ENCODE results near the gene RARG.

RARG gene

DNA sequence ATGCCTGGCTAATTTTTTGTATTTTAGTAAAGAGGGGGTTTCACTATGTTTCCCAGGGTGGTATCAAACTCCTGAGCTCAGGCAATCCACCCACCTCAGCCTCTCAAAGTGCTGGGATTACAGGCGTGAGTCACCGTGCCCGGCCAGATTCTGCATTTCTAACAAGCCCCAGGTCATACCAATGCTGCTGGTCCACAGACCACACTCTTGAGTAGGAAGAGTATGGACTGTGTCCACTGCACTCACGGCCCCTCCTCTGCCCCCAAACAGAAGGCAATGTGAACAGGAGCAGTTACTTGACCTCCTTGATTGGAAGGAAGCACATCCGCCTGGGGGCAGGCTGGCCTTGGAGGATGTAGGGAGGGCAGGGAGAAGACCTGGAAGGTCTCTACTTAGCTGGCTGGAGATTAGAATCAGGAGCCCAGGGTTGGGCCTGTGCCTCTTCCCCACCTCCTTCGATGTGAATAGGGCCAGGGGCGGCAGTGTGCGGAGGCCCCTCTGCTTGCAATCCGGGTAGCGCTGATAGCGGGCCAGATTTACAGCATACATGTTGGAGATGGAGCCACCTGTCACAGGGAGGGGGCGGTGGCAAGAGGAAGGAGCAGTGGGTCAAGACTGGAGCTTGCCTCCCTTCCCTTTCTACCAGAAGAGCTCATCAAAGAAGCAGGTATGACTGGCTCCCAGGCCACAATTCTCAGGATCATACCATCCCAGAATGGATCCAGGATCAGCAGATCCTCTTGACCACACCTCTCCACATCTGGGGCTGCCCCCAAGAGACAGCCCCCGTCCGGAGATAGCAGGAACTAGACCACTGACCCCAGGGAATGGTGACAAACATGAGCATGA lies 60.9 kb downstream of the RARG start:
- Histone ChIP-seq H3K79me1 (replicated peaks; ENCODE audit: low read length, poor library complexity, severe bottlenecking) (no peaks in the 10 kb centered on the region), H3K4me1 (ENCODE audit: control insufficient read depth, insufficient read depth, low read depth, low read length) (peaks cover 16% of the 10 kb centered on the region), H2AFZ (ENCODE audit: low read depth, low read length) (no peak overlapping the region), H2AK5ac (ENCODE audit: low read length, severe bottlenecking) (no peak overlapping the region), H2BK15ac (ENCODE audit: low read depth, poor library complexity, severe bottlenecking) (no peak overlapping the region), H2BK12ac (ENCODE audit: low read length in 2 of 2) (no peak overlapping the region), H3K23ac (ENCODE audit: low read length in 2 of 2) (no peak overlapping the region), H3K4ac (ENCODE audit: low read depth in 1 of 2, low read length in 2 of 2) (no peak overlapping the region), H3K14ac (ENCODE audit: low read length in 2 of 2) (peak overlapping the region in 1 of 2 experiments; percentile 79), H3K27me3 (ENCODE audit: control insufficient read depth in 1 of 2, insufficient read depth in 1 of 2, low read length in 2 of 2) (no peaks in the 10 kb centered on the region), H3K27ac (ENCODE audit: low read length, poor library complexity, severe bottlenecking) (no peak overlapping the region), H2BK5ac (ENCODE audit: low read depth, low read length, poor library complexity, severe bottlenecking) (no peak overlapping the region), H3K9me3 (ENCODE audit: control insufficient read depth, low read length) (no peaks in the 10 kb centered on the region), H2BK120ac (ENCODE audit: low read depth, low read length) (no peak overlapping the region), H3K4me2 (ENCODE audit: low read length, poor library complexity, severe bottlenecking) (no peak overlapping the region), H3K18ac (ENCODE audit: low read depth in 1 of 2, low read length in 2 of 2) (no peak overlapping the region), H4K91ac (ENCODE audit: low read length) (no peak overlapping the region), H3K9ac (ENCODE audit: low read length) (no peak overlapping the region), H4K8ac (ENCODE audit: low read length) (no peak overlapping the region), H3K4me3 (ENCODE audit: insufficient read depth in 1 of 2, low read depth in 1 of 2, low read length in 2 of 2) (no peak overlapping the region), H3K36me3 (ENCODE audit: control insufficient read depth in 1 of 2, insufficient read depth in 2 of 2, low read depth in 1 of 2, low read length in 2 of 2) (peaks cover 27 to 35% of the 10 kb centered on the region in 2 experiments)
- DNase-seq = no peak
- 93% methylated on average over 14 of the region's 14 CpGs for WGBS

DNA sequence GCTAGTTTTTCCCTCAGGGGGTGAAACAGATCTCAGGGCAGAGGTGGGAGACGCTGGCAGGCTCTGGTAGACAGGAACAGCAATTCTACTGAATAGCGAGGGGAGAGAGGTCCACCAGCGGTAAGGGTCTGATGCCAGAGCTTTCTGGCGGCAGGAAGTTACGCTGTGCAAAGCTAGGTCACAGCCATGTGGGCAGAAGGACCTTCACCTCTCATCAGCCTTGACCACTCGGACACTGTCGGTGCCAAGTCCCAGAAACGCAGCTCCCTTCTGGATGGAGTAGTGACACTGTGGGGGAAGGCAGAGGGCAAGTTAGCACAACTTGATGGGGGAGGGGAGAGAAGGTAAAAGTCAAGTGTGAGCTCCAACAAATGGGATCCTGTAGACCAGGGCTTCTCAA lies 61.8 kb downstream of the RARG start:
- DNase-seq = no peak
- H3K14ac ChIP-seq (ENCODE audit: low read length in 2 of 2) = peak overlapping the region in 1 of 2 experiments; percentile 42
- H2BK15ac ChIP-seq (ENCODE audit: low read depth, poor library complexity, severe bottlenecking) = no peak overlapping the region
- no peak overlapping the region for H3K23ac ChIP-seq (ENCODE audit: low read length in 2 of 2)
- H2BK120ac ChIP-seq (ENCODE audit: low read depth, low read length) = no peak overlapping the region
- peaks cover 16% of the 10 kb centered on the region for H3K4me1 ChIP-seq (ENCODE audit: control insufficient read depth, insufficient read depth, low read depth, low read length)
- no peak overlapping the region for H3K4ac ChIP-seq (ENCODE audit: low read depth in 1 of 2, low read length in 2 of 2)
- H3K79me1 ChIP-seq (replicated peaks; ENCODE audit: low read length, poor library complexity, severe bottlenecking) = no peaks in the 10 kb centered on the region
- H3K36me3 ChIP-seq (ENCODE audit: control insufficient read depth in 1 of 2, insufficient read depth in 2 of 2, low read depth in 1 of 2, low read length in 2 of 2) = peaks cover 27 to 37% of the 10 kb centered on the region in 2 experiments
- 90% methylated on average over 8 of the region's 8 CpGs for WGBS
- H3K9me3 ChIP-seq (ENCODE audit: control insufficient read depth, low read length) = no peaks in the 10 kb centered on the region
- H2AK5ac ChIP-seq (ENCODE audit: low read length, severe bottlenecking) = no peak overlapping the region
- no peak overlapping the region for H3K4me3 ChIP-seq (ENCODE audit: insufficient read depth in 1 of 2, low read depth in 1 of 2, low read length in 2 of 2)
- H3K4me2 ChIP-seq (ENCODE audit: low read length, poor library complexity, severe bottlenecking) = no peak overlapping the region
- H3K27me3 ChIP-seq (ENCODE audit: control insufficient read depth in 1 of 2, insufficient read depth in 1 of 2, low read length in 2 of 2) = no peaks in the 10 kb centered on the region
- H2AFZ ChIP-seq (ENCODE audit: low read depth, low read length) = no peak overlapping the region
- H3K9ac ChIP-seq (ENCODE audit: low read length) = no peak overlapping the region
- no peak overlapping the region for H4K8ac ChIP-seq (ENCODE audit: low read length)
- H3K18ac ChIP-seq (ENCODE audit: low read depth in 1 of 2, low read length in 2 of 2) = no peak overlapping the region
- no peak overlapping the region for H4K91ac ChIP-seq (ENCODE audit: low read length)
- H2BK5ac ChIP-seq (ENCODE audit: low read depth, low read length, poor library complexity, severe bottlenecking) = no peak overlapping the region
- no peak overlapping the region for H3K27ac ChIP-seq (ENCODE audit: low read length, poor library complexity, severe bottlenecking)
- H2BK12ac ChIP-seq (ENCODE audit: low read length in 2 of 2) = no peak overlapping the region

DNA sequence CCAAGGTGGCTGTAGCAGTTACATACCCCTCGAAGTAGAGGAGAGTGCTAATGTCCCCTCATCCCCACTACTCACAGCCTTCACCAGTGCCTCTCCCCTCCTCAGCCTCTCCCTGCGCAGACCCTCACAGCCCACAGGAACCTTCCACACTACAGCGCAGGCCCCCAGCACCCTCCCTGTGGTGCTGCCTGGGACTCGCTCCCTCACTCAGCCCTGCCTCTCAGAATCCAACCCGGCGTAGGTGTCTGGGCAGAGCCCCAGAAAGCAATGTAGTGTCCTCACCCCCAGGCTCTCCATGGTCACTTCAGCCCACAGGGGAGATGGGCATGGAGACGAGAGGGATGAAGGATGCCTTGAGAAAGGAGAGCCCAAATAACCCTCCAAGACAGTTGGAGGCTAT lies 62.4 kb downstream of the RARG start:
- peaks cover 27 to 37% of the 10 kb centered on the region in 2 experiments for H3K36me3 ChIP-seq (ENCODE audit: control insufficient read depth in 1 of 2, insufficient read depth in 2 of 2, low read depth in 1 of 2, low read length in 2 of 2)
- H3K9ac ChIP-seq (ENCODE audit: low read length) = no peak overlapping the region
- no peak overlapping the region for H2BK12ac ChIP-seq (ENCODE audit: low read length in 2 of 2)
- no peak overlapping the region for H3K14ac ChIP-seq (ENCODE audit: low read length in 2 of 2)
- no peak overlapping the region for H2BK15ac ChIP-seq (ENCODE audit: low read depth, poor library complexity, severe bottlenecking)
- H2BK5ac ChIP-seq (ENCODE audit: low read depth, low read length, poor library complexity, severe bottlenecking) = no peak overlapping the region
- H4K91ac ChIP-seq (ENCODE audit: low read length) = no peak overlapping the region
- peaks cover 12% of the 10 kb centered on the region for H3K4me1 ChIP-seq (ENCODE audit: control insufficient read depth, insufficient read depth, low read depth, low read length)
- H4K8ac ChIP-seq (ENCODE audit: low read length) = no peak overlapping the region
- peak overlapping the region in 1 of 2 experiments; percentile 49 for H3K18ac ChIP-seq (ENCODE audit: low read depth in 1 of 2, low read length in 2 of 2)
- no peak overlapping the region for H3K23ac ChIP-seq (ENCODE audit: low read length in 2 of 2)
- H3K27me3 ChIP-seq (ENCODE audit: control insufficient read depth in 1 of 2, insufficient read depth in 1 of 2, low read length in 2 of 2) = no peaks in the 10 kb centered on the region
- no peaks in the 10 kb centered on the region for H3K79me1 ChIP-seq (replicated peaks; ENCODE audit: low read length, poor library complexity, severe bottlenecking)
- H3K4me2 ChIP-seq (ENCODE audit: low read length, poor library complexity, severe bottlenecking) = no peak overlapping the region
- no peak overlapping the region for H2AFZ ChIP-seq (ENCODE audit: low read depth, low read length)
- DNase-seq = no peak
- H2BK120ac ChIP-seq (ENCODE audit: low read depth, low read length) = no peak overlapping the region
- H3K9me3 ChIP-seq (ENCODE audit: control insufficient read depth, low read length) = no peaks in the 10 kb centered on the region
- no peak overlapping the region for H2AK5ac ChIP-seq (ENCODE audit: low read length, severe bottlenecking)
- H3K4ac ChIP-seq (ENCODE audit: low read depth in 1 of 2, low read length in 2 of 2) = no peak overlapping the region
- no peak overlapping the region for H3K4me3 ChIP-seq (ENCODE audit: insufficient read depth in 1 of 2, low read depth in 1 of 2, low read length in 2 of 2)
- H3K27ac ChIP-seq (ENCODE audit: low read length, poor library complexity, severe bottlenecking) = no peak overlapping the region
- WGBS = 98% methylated on average over 6 of the region's 7 CpGs

DNA sequence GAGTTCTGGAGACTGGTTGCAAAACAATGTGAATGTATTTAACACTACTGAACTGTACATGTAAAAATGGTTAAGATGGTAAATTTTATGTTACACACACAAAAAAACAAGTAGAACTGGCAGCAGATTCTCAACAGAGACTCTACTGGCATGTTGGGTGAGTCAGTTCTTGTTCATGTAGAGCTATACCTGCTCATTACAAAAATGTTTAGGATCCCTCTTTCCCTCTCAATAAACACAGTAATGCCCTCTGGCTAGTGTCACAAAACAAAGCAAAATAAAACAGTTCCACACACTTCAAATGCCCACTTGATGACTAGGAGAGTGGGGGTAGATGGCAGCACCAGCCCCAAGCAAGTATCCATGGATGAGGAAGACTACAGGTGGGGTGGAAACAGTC lies 65.2 kb downstream of the RARG start:
- Histone ChIP-seq H3K23ac (ENCODE audit: low read length in 2 of 2) (no peak overlapping the region), H4K91ac (ENCODE audit: low read length) (no peak overlapping the region), H3K18ac (ENCODE audit: low read depth in 1 of 2, low read length in 2 of 2) (no peak overlapping the region), H3K79me1 (replicated peaks; ENCODE audit: low read length, poor library complexity, severe bottlenecking) (no peaks in the 10 kb centered on the region), H2BK12ac (ENCODE audit: low read length in 2 of 2) (no peak overlapping the region), H2BK15ac (ENCODE audit: low read depth, poor library complexity, severe bottlenecking) (no peak overlapping the region), H3K4ac (ENCODE audit: low read depth in 1 of 2, low read length in 2 of 2) (no peak overlapping the region), H3K9me3 (ENCODE audit: control insufficient read depth, low read length) (no peaks in the 10 kb centered on the region), H2AK5ac (ENCODE audit: low read length, severe bottlenecking) (no peak overlapping the region), H2BK120ac (ENCODE audit: low read depth, low read length) (no peak overlapping the region), H3K4me1 (ENCODE audit: control insufficient read depth, insufficient read depth, low read depth, low read length) (peaks cover 6% of the 10 kb centered on the region), H3K4me2 (ENCODE audit: low read length, poor library complexity, severe bottlenecking) (no peak overlapping the region), H3K9ac (ENCODE audit: low read length) (no peak overlapping the region), H3K27me3 (ENCODE audit: control insufficient read depth in 1 of 2, insufficient read depth in 1 of 2, low read length in 2 of 2) (no peaks in the 10 kb centered on the region), H2BK5ac (ENCODE audit: low read depth, low read length, poor library complexity, severe bottlenecking) (no peak overlapping the region), H3K27ac (ENCODE audit: low read length, poor library complexity, severe bottlenecking) (no peak overlapping the region), H4K8ac (ENCODE audit: low read length) (no peak overlapping the region), H3K36me3 (ENCODE audit: control insufficient read depth in 1 of 2, insufficient read depth in 2 of 2, low read depth in 1 of 2, low read length in 2 of 2) (peaks cover 21 to 44% of the 10 kb centered on the region in 2 experiments), H2AFZ (ENCODE audit: low read depth, low read length) (no peak overlapping the region), H3K14ac (ENCODE audit: low read length in 2 of 2) (no peak overlapping the region), H3K4me3 (ENCODE audit: insufficient read depth in 1 of 2, low read depth in 1 of 2, low read length in 2 of 2) (no peak overlapping the region)
- DNase-seq = no peak

Data from mesenchymal stem cell (in vitro differentiated cells and primary cell).